HCT116 (cell line): ENCODE data around the gene EP400. TPM values are rescaled to one million over a fixed set of nuclear protein-coding genes. Genes with fewer than 3 reads are reported as not detected.

Experiments used
- ATAC-seq: fragments of 200-7000 bp; cut with Tn5 transposase; 2 replicates; pipeline ENCODE4 v1.9.1; 2020; ENCODE audit warnings: mild to moderate bottlenecking, moderate library complexity
- BruUV-seq: library from RNA; stranded (reverse); fragments of 400-500 nt; replicated peaks from 2 replicates; lab custom pipeline; 2021; lab: Mats Ljungman, UMichigan
- CTCF ChIA-PET: fragments of 300-600 bp; sonication (Branson Sonifier 250); formaldehyde crosslinking; loops from one replicate; lab custom pipeline; 2021; ENCODE audit warnings: antibody characterized with exemption; lab: Charles Lee
- POLR2A ChIA-PET: fragments of 300-600, 350-600 bp; sonication (Branson Sonifier 250); formaldehyde crosslinking; loops from one replicate; lab custom pipeline; 2021; ENCODE audit warnings: antibody characterized with exemption; lab: Charles Lee
- RAD21 ChIA-PET, 2 experiments: fragments of 300-600 bp; sonication (Branson Sonifier 250); formaldehyde crosslinking; loops; one replicate each; lab custom pipeline; 2023; ENCODE audit warnings: low total read pairs in 2 of 2; ENCODE audit not compliant: uncharacterized antibody in 2 of 2, unreplicated experiment in 2 of 2, low non-redundant PET in 1 of 2; lab: Charles Lee
- DNase-seq: peaks from one replicate; pipeline ENCODE4 v3.0.0-alpha.2; 2010; ENCODE audit warnings: low read depth, low spot score
- H2AFZ ChIP-seq: fragments of 200-600 bp; shearing (Covaris generic), sonication (generic); 2 replicates; pipeline ENCODE4 v1.6.1; 2017; ENCODE audit warnings: low read depth, mixed run types, mixed read lengths, antibody characterized with exemption, low read length; ENCODE audit not compliant: poor library complexity, severe bottlenecking
- H3K27ac ChIP-seq: 2 replicates; pipeline ENCODE4 v1.5.1; 2012; ENCODE audit warnings: low read depth, low read length
- H3K27me3 ChIP-seq: fragments of 200-600 bp; sonication (generic); 2 replicates; pipeline ENCODE4 v1.6.1; 2016; ENCODE audit warnings: mixed run types, low read length, mixed read lengths; ENCODE audit not compliant: insufficient read depth
- H3K36me3 ChIP-seq, 2 experiments: fragments of 200-500 bp in 1 of 2; fragments of 200-600 bp in 1 of 2; sonication (Bioruptor generic) in 1 of 2; sonication (generic) in 1 of 2; 2 replicates each; pipeline versions ENCODE4 v1.5.1 to v1.6.1; 2014 to 2016; ENCODE audit warnings: low read length in 2 of 2, inconsistent platforms in 1 of 2, mixed read lengths in 1 of 2, mixed run types in 1 of 2; ENCODE audit not compliant: insufficient read depth in 2 of 2, control insufficient read depth in 1 of 2
- H3K4me1 ChIP-seq, 2 experiments: fragments of 200-600 bp in 1 of 2; sonication (generic) in 1 of 2; 2 replicates each; pipeline versions ENCODE4 v1.5.1 to v1.6.1; 2012 to 2017; ENCODE audit warnings: low read length in 2 of 2, inconsistent platforms in 1 of 2, mild to moderate bottlenecking in 1 of 2, mixed read lengths in 1 of 2, mixed run types in 1 of 2, moderate library complexity in 1 of 2; ENCODE audit not compliant: insufficient read depth in 2 of 2, control insufficient read depth in 1 of 2
- H3K4me2 ChIP-seq: fragments of 200-600 bp; sonication (generic); 2 replicates; pipeline ENCODE4 v1.6.1; 2017; ENCODE audit warnings: mixed run types, low read length, mixed read lengths
- H3K4me3 ChIP-seq, 2 experiments: fragments of 200-600 bp in 1 of 2; sonication (generic) in 1 of 2; replicated peaks in 1 of 2; 2 replicates each; pipeline ENCODE4 v1.5.1; 2011 to 2016; ENCODE audit warnings: low read length in 2 of 2, control low read depth in 1 of 2, low read depth in 1 of 2, mild to moderate bottlenecking in 1 of 2, mixed read lengths in 1 of 2, mixed run types in 1 of 2
- H3K79me2 ChIP-seq: fragments of 200-600 bp; sonication (generic); 2 replicates; pipeline ENCODE4 v1.6.1; 2017; ENCODE audit warnings: mild to moderate bottlenecking, mixed run types, low read length, moderate library complexity, mixed read lengths; ENCODE audit not compliant: insufficient read depth
- H3K9ac ChIP-seq: fragments of 200-600 bp; sonication (generic); 2 replicates; pipeline ENCODE4 v1.6.1; 2016; ENCODE audit warnings: low read length, mixed read lengths
- H3K9me2 ChIP-seq: fragments of 200-600 bp; sonication (generic), shearing (Covaris generic); 2 replicates; pipeline ENCODE4 v1.6.1; 2017; ENCODE audit warnings: mixed run types, mild to moderate bottlenecking, moderate library complexity; ENCODE audit not compliant: insufficient read depth
- H3K9me3 ChIP-seq, 2 experiments: fragments of 200-500 bp in 1 of 2; fragments of 200-600 bp in 1 of 2; sonication (Bioruptor generic) in 1 of 2; sonication (generic) in 1 of 2; 2 replicates each; pipeline ENCODE4 v1.6.1; 2014 to 2017; ENCODE audit warnings: low read length in 2 of 2, mixed read lengths in 2 of 2, inconsistent platforms in 1 of 2, low read depth in 1 of 2, mild to moderate bottlenecking in 1 of 2, mixed run types in 1 of 2, moderate library complexity in 1 of 2; ENCODE audit not compliant: control insufficient read depth in 1 of 2, insufficient read depth in 1 of 2
- H4K20me1 ChIP-seq: fragments of 200-600 bp; sonication (generic), shearing (Covaris generic); 2 replicates; pipeline ENCODE4 v1.6.1; 2017; ENCODE audit warnings: mixed run types, mild to moderate bottlenecking, moderate library complexity; ENCODE audit not compliant: insufficient read depth
- ATF3 ChIP-seq: IDR thresholded peaks from 2 replicates; pipeline ENCODE4 v1.6.1; 2012
- CEBPB ChIP-seq: IDR thresholded peaks from 2 replicates; pipeline ENCODE4 v1.6.1; 2012; ENCODE audit warnings: low read depth
- CTCF ChIP-seq, 3 experiments: fragments of 200-600 bp in 1 of 3; sonication (generic) in 1 of 3; IDR thresholded peaks in 2 of 3; conservative IDR thresholded peaks in 1 of 3; 2 replicates each; pipeline ENCODE4 v1.5.1; 2012 to 2017; ENCODE audit warnings: low read depth in 2 of 3, low read length in 2 of 3, antibody characterized with exemption in 1 of 3, borderline replicate concordance in 1 of 3, control low read depth in 1 of 3, mild to moderate bottlenecking in 1 of 3, mixed read lengths in 1 of 3, mixed run types in 1 of 3, moderate library complexity in 1 of 3; ENCODE audit not compliant: insufficient read depth in 1 of 3
- EGR1 ChIP-seq: IDR thresholded peaks from 2 replicates; pipeline ENCODE4 v1.6.1; 2012; ENCODE audit warnings: low read depth
- EZH2 ChIP-seq: fragments of 200-600 bp; sonication (generic); IDR thresholded peaks from 2 replicates; pipeline ENCODE4 v1.6.1; 2017; ENCODE audit warnings: antibody characterized with exemption, mixed run types
- EZH2phosphoT487 ChIP-seq: fragments of 200-600 bp; IDR thresholded peaks from 2 replicates; pipeline ENCODE4 v1.6.1; 2018; ENCODE audit warnings: antibody characterized with exemption, borderline replicate concordance
- FOSL1 ChIP-seq: IDR thresholded peaks from 2 replicates; pipeline ENCODE4 v1.6.1; 2012; ENCODE audit warnings: low read depth
- MAX ChIP-seq: IDR thresholded peaks from 2 replicates; pipeline ENCODE4 v1.6.1; 2012
- POLR2A ChIP-seq: IDR thresholded peaks from 2 replicates; pipeline ENCODE4 v1.7.0; 2011; ENCODE audit warnings: borderline replicate concordance; ENCODE audit not compliant: insufficient read depth, insufficient read length; ENCODE audit errors: extremely low read depth
- POLR2AphosphoS5 ChIP-seq: IDR thresholded peaks from 2 replicates; pipeline ENCODE4 v1.6.1; 2011; ENCODE audit warnings: mild to moderate bottlenecking, low read depth, low read length, moderate library complexity
- SIN3A ChIP-seq: IDR thresholded peaks from 2 replicates; pipeline ENCODE4 v1.6.1; 2012; ENCODE audit warnings: low read depth
- SRF ChIP-seq: IDR thresholded peaks from 2 replicates; pipeline ENCODE4 v1.6.1; 2012; ENCODE audit warnings: low read depth
- TCF7L2 ChIP-seq: IDR thresholded peaks from 2 replicates; pipeline ENCODE4 v1.7.0; 2011; ENCODE audit warnings: borderline replicate concordance, inconsistent platforms; ENCODE audit not compliant: insufficient read depth, insufficient read length; ENCODE audit errors: extremely low read depth
- YY1 ChIP-seq: IDR thresholded peaks from 2 replicates; pipeline ENCODE4 v1.6.1; 2011; ENCODE audit warnings: low read length, low read depth, moderate library complexity, mild to moderate bottlenecking; ENCODE audit not compliant: insufficient replicate concordance; ENCODE audit errors: extremely low read depth
- ZBTB33 ChIP-seq: IDR thresholded peaks from 2 replicates; pipeline ENCODE4 v1.6.1; 2011; ENCODE audit warnings: mild to moderate bottlenecking, low read length, moderate library complexity; ENCODE audit not compliant: insufficient replicate concordance; ENCODE audit errors: extremely low read depth
- ZFX ChIP-seq: fragments of 450-650 bp; IDR thresholded peaks from 2 replicates; pipeline ENCODE4 v1.6.1; 2017
- ZNF274 ChIP-seq: fragments of 200-500 bp; sonication (Bioruptor generic); IDR thresholded peaks from 2 replicates; pipeline ENCODE4 v1.6.1; 2014; ENCODE audit warnings: mild to moderate bottlenecking, low read depth, low read length, inconsistent platforms
- intact Hi-C: fragments of 100-400 bp; cut with micrococcal nuclease; formaldehyde crosslinking; loops from 2 replicates; pipeline ENCODE4 v1.10.0; 2022
- total RNA-seq: library from RNA; stranded (reverse); gene quantifications from one replicate; pipeline ENCODE4 v1.2.1, GENCODE V29; 2021; ENCODE audit not compliant: unreplicated experiment

Gene EP400
- total RNA-seq, 1 experiment from 2014 or later, result 54.5 TPM

- ChIA-PET CTCF (interaction anchor here (1.2 kb wide), 1 partner anchor 9 kb away, joined by 3 read pairs; the partner anchor contains the start of gene EP400), RAD21 (no interaction called here), POLR2A (no interaction called here)
- TF ChIP-seq FOSL1 (no peak), ZBTB33 (no peak), MAX (no peak), YY1 (no peak), CTCF (IDR thresholded peaks at IDR 0.05 in 2 of 3, conservative IDR thresholded peaks at IDR 0.05 in 1 of 3; ENCODE audit: borderline replicate concordance in 1 of 3, insufficient read depth in 1 of 3, low read depth in 2 of 3, low read length in 2 of 3) (no peak), TCF7L2 (no peak), CEBPB (no peak), EZH2phosphoT487 (no peak), SIN3A (no peak), SRF (no peak), EZH2 (no peak), ATF3 (no peak), POLR2A (no peak), EGR1 (no peak), ZFX (no peak), POLR2AphosphoS5 (no peak), ZNF274 (no peak)
- no peak overlapping the region for H2AFZ ChIP-seq
- no peak overlapping the region for H3K4me2 ChIP-seq
- H3K4me3 ChIP-seq, result no peak overlapping the region
- no TSS peak for BruUV-seq
- H3K4me1 ChIP-seq, result peaks cover 25 to 28% of the 10 kb centered on the region in 2 experiments
- ATAC-seq (no peak), DNase-seq (no peak)
- peaks cover 9% of the 10 kb centered on the region; the same call in 1 of the 2 replicates for H4K20me1 ChIP-seq
- no peak overlapping the region for H3K9ac ChIP-seq
- intact Hi-C loops, result no loop called here
- H3K9me2 ChIP-seq, result no peaks in the 10 kb centered on the region
- no peaks in the 10 kb centered on the region for H3K9me3 ChIP-seq
- H3K79me2 ChIP-seq, result peaks cover 88% of the 10 kb centered on the region
- H3K36me3 ChIP-seq, result peaks cover 6 to 7% of the 10 kb centered on the region in 2 experiments; a peak in 3 of 4 replicates
- H3K27me3 ChIP-seq, result no peaks in the 10 kb centered on the region
- no peak overlapping the region for H3K27ac ChIP-seq
These were observed 9.4 kb downstream of the EP400 start for GRCh38 chr12:131959116-131959515.
